CD4-positive, alpha-beta T cell (primary cell): ENCODE measurements around the gene CGB2. TPM values are rescaled to one million over a fixed set of nuclear protein-coding genes. Genes with fewer than 3 reads are reported as not detected.

Experiments
- ATAC-seq: fragments of 200-7000 bp; cut with Tn5 transposase; one replicate; pipeline ENCODE4 v1.10.0; 2022; ENCODE audit warnings: mild to moderate bottlenecking; ENCODE audit not compliant: poor library complexity
- CTCF ChIA-PET: fragments of 350-600 bp; sonication (Branson Sonifier 250); formaldehyde crosslinking; loops from one replicate; lab custom pipeline; 2021; ENCODE audit warnings: antibody characterized with exemption, inconsistent platforms; lab: Charles Lee
- POLR2A ChIA-PET: fragments of 350-600 bp; sonication (Branson Sonifier 250); formaldehyde crosslinking; loops from one replicate; lab custom pipeline; 2021; ENCODE audit warnings: antibody characterized with exemption, inconsistent platforms; lab: Charles Lee
- DNase-seq, 14 experiments: peaks; one replicate each; pipeline ENCODE4 v3.0.0-alpha.2; 2013 to 2020; ENCODE audit warnings: mixed read lengths in 2 of 14
- H3K27ac ChIP-seq, 2 donors: one replicate each; pipeline versions ENCODE4 v1.5.1 to v1.7.0; 2013; ENCODE audit warnings: low read length in 2 of 2, low read depth in 1 of 2, mild to moderate bottlenecking in 1 of 2
- H3K27me3 ChIP-seq, 2 experiments: 1 replicate in 1 of 2; 2 replicates in 1 of 2; pipeline versions ENCODE4 v1.6.1 to v1.7.0; 2013; ENCODE audit warnings: low read length in 2 of 2, control low read depth in 1 of 2, mild to moderate bottlenecking in 1 of 2, moderate library complexity in 1 of 2; ENCODE audit not compliant: insufficient read depth in 2 of 2, control insufficient read depth in 1 of 2
- H3K36me3 ChIP-seq: one replicate; pipeline ENCODE4 v1.6.1; 2013; ENCODE audit warnings: low read length, control low read depth; ENCODE audit not compliant: insufficient read depth
- H3K4me1 ChIP-seq: one replicate; pipeline ENCODE4 v1.6.1; 2013; ENCODE audit warnings: low read length, control low read depth; ENCODE audit not compliant: insufficient read depth
- H3K4me3 ChIP-seq: one replicate; pipeline ENCODE4 v1.5.1; 2013; ENCODE audit warnings: mild to moderate bottlenecking, low read length, moderate library complexity
- H3K9me3 ChIP-seq, 2 experiments: 1 replicate in 1 of 2; 2 replicates in 1 of 2; pipeline versions ENCODE4 v1.6.1 to v1.7.0; 2013; ENCODE audit warnings: low read length in 2 of 2, mild to moderate bottlenecking in 2 of 2, control low read depth in 1 of 2, moderate library complexity in 1 of 2; ENCODE audit not compliant: control insufficient read depth in 1 of 2, insufficient read depth in 1 of 2
- H3K27ac Mint-ChIP-seq: one replicate; pipeline ENCODE4 v1.8.0; 2020; ENCODE audit warnings: mixed read lengths
- H3K27me3 Mint-ChIP-seq: one replicate; pipeline ENCODE4 v1.8.0; 2021; ENCODE audit warnings: mixed read lengths
- H3K36me3 Mint-ChIP-seq: one replicate; pipeline ENCODE4 v1.8.0; 2021; ENCODE audit warnings: low read depth, mixed read lengths
- H3K4me1 Mint-ChIP-seq: one replicate; pipeline ENCODE4 v1.8.0; 2021; ENCODE audit warnings: low read depth, mixed read lengths
- H3K4me3 Mint-ChIP-seq: one replicate; pipeline ENCODE4 v1.8.0; 2020; ENCODE audit warnings: mild to moderate bottlenecking, mixed read lengths
- H3K9me3 Mint-ChIP-seq: one replicate; pipeline ENCODE4 v1.8.0; 2020; ENCODE audit warnings: mixed read lengths
- CTCF ChIP-seq: fragments of 200-600 bp; IDR thresholded peaks from one replicate; pipeline ENCODE4 v1.8.0; 2022; ENCODE audit warnings: antibody characterized with exemption, mild to moderate bottlenecking
- intact Hi-C, 2 experiments: fragments of 100-400 bp; cut with DNase I in 1 of 2; cut with micrococcal nuclease in 1 of 2; formaldehyde crosslinking; loops; one replicate each; pipeline versions ENCODE4 v1.15.1 to v1.9.0; 2023 to 2025; cut with DNase I, micrococcal nuclease
- total RNA-seq, 174 experiments: library from RNA in 2 of 174; stranded (reverse) in 2 of 174; gene quantifications; one replicate each; pipeline ENCODE4 v1.2.3 and lab custom pipeline; 2021 to 2026

The CGB2 gene
- total RNA-seq, 2 experiments from 2014 or later = not detected

GRCh38 chr19:49065905-49066512, 34.3 kb downstream of the CGB2 start:
- ChIA-PET CTCF (no interaction called here), POLR2A (no interaction called here)
- no peaks in the 10 kb centered on the region for H3K36me3 ChIP-seq
- no peak for TF ChIP-seq CTCF
- Mint-ChIP-seq H3K4me3 (no peak overlapping the region), H3K36me3 (no peaks in the 10 kb centered on the region), H3K4me1 (no peaks in the 10 kb centered on the region), H3K27ac (no peak overlapping the region), H3K27me3 (peaks cover 73% of the 10 kb centered on the region), H3K9me3 (no peaks in the 10 kb centered on the region)
- intact Hi-C loops = no loop called here
- H3K9me3 ChIP-seq = peaks cover 0 to 17% of the 10 kb centered on the region in 2 experiments
- H3K27me3 ChIP-seq = peaks cover 37 to 59% of the 10 kb centered on the region in 2 experiments
- ATAC-seq (no peak), DNase-seq (no peak)
- H3K27ac ChIP-seq = no peak overlapping the region
- H3K4me1 ChIP-seq = peaks cover 8% of the 10 kb centered on the region
- H3K4me3 ChIP-seq = no peak overlapping the region

DNA sequence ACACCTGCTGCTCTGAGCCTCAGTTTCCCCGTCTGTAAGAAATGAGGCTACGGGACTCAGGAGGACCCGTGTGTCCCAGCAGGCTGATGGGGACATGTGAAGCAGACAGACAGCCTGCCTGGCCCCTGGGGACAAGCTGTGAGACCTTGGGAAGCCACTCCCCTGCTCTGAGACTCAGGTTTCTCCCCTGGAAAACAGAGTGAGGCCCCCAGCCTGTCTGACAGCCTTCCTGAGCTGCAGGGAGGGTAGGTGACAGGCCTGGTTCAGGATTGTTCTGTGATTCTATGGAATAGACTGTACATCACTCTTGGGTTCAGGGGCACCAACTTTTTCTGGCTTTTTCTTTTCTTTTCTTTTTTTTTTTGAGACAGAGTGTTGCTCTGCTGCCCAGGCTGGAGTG, 35.9 kb downstream of the CGB2 start:
- DNase-seq (no peak), ATAC-seq (no peak)
- peaks cover 77% of the 10 kb centered on the region for H3K27me3 Mint-ChIP-seq
- Histone ChIP-seq H3K4me3 (no peak overlapping the region), H3K27ac (no peak overlapping the region), H3K4me1 (peaks cover 8% of the 10 kb centered on the region), H3K9me3 (peaks cover 0 to 10% of the 10 kb centered on the region in 2 experiments), H3K27me3 (peaks cover 37 to 58% of the 10 kb centered on the region in 2 experiments), H3K36me3 (no peaks in the 10 kb centered on the region)
- POLR2A ChIA-PET = interaction anchor here (0.6 kb wide), 1 partner anchor 264 kb away, joined by 3 read pairs; no protein-coding TSS in a partner anchor
- H3K9me3 Mint-ChIP-seq = no peaks in the 10 kb centered on the region
- H3K27ac Mint-ChIP-seq = no peak overlapping the region
- intact Hi-C loops = no loop called here
- TF ChIP-seq CTCF = no peak
- no peak overlapping the region for H3K4me3 Mint-ChIP-seq
- CTCF ChIA-PET = no interaction called here
- no peaks in the 10 kb centered on the region for H3K36me3 Mint-ChIP-seq
- peaks cover under 1% of the 10 kb centered on the region for H3K4me1 Mint-ChIP-seq

GRCh38 chr19:49069026-49069425, 37.3 kb downstream of the CGB2 start:
- no peaks in the 10 kb centered on the region for H3K9me3 Mint-ChIP-seq
- ChIA-PET CTCF (interaction anchor here (0.7 to 2.4 kb wide), 2 partner anchors 29 to 45 kb away, joined by 3 to 8 read pairs; partner anchors contain the start of gene LIN7B), POLR2A (no interaction called here)
- H3K4me1 Mint-ChIP-seq = peaks cover 11% of the 10 kb centered on the region
- intact Hi-C loops = no loop called here
- peaks cover 15% of the 10 kb centered on the region for H3K4me1 ChIP-seq
- no peak for DNase-seq
- H3K4me3 Mint-ChIP-seq = no peak overlapping the region
- H3K4me3 ChIP-seq = no peak overlapping the region
- H3K27me3 ChIP-seq = peaks cover 48 to 71% of the 10 kb centered on the region in 2 experiments
- no peak overlapping the region for H3K27ac Mint-ChIP-seq
- no peaks in the 10 kb centered on the region for H3K36me3 Mint-ChIP-seq
- ATAC-seq = no peak
- H3K27me3 Mint-ChIP-seq = peaks cover 84% of the 10 kb centered on the region
- no peak for TF ChIP-seq CTCF
- peaks cover 0 to 21% of the 10 kb centered on the region in 2 experiments for H3K9me3 ChIP-seq
- H3K36me3 ChIP-seq = no peaks in the 10 kb centered on the region
- H3K27ac ChIP-seq = no peak overlapping the region
